ENCODE data around the gene ABCA10. TPM values are rescaled to one million over a fixed set of nuclear protein-coding genes. Genes with fewer than 3 reads are reported as not detected.
"Not testable (repeated sequence)": the region's sequence is repeated elsewhere in the genome, so short reads cannot be mapped to it uniquely, and the experiment has no call there.

The ABCA10 gene
- polyA plus RNA-seq, 4 donors, result 1.5 to 2.1 (median 1.6) TPM

GRCh38 chr17:69228018-69228417, 606 bp downstream of the ABCA10 start:
- no peak for DNase-seq (ENCODE audit: low read depth in 4 of 4, low spot score in 3 of 4)

GRCh38 chr17:69227541-69227940, 1.1 kb downstream of the ABCA10 start:
- no peak for DNase-seq (ENCODE audit: low read depth in 4 of 4, low spot score in 3 of 4)

DNA sequence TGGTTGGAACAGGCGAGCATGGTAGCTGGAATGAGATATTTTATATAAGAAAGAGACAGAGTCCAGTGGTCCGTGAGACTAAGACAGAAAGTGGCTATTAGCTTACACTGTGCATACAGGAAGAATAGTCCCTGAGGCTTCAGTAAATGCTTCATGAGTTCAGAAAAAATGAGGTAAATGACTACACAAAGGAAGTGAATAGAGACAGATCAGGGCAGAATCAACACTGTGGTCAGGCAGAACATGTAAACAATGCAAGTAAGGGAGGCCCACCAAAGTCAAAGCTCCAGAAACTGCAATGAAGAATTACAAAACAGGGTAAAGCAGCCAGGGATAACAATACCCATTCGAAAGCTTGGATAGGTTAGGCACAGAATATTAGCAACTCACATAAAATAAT, 4.8 kb downstream of the ABCA10 start:
- DNase-seq (ENCODE audit: low read depth in 4 of 4, low spot score in 3 of 4), result peak in 2 of 4 donors; percentile 2 to 13

- no peak for DNase-seq (ENCODE audit: low read depth in 4 of 4, low spot score in 3 of 4)
These were observed 5.8 kb downstream of the ABCA10 start for GRCh38 chr17:69222707-69223258.

GRCh38 chr17:69220098-69220497, 8.5 kb downstream of the ABCA10 start:
- no peak for DNase-seq (ENCODE audit: low read depth in 4 of 4, low spot score in 3 of 4)

GRCh38 chr17:69218986-69219385, 9.6 kb downstream of the ABCA10 start:
- no peak for DNase-seq (ENCODE audit: low read depth in 4 of 4, low spot score in 3 of 4)

DNA sequence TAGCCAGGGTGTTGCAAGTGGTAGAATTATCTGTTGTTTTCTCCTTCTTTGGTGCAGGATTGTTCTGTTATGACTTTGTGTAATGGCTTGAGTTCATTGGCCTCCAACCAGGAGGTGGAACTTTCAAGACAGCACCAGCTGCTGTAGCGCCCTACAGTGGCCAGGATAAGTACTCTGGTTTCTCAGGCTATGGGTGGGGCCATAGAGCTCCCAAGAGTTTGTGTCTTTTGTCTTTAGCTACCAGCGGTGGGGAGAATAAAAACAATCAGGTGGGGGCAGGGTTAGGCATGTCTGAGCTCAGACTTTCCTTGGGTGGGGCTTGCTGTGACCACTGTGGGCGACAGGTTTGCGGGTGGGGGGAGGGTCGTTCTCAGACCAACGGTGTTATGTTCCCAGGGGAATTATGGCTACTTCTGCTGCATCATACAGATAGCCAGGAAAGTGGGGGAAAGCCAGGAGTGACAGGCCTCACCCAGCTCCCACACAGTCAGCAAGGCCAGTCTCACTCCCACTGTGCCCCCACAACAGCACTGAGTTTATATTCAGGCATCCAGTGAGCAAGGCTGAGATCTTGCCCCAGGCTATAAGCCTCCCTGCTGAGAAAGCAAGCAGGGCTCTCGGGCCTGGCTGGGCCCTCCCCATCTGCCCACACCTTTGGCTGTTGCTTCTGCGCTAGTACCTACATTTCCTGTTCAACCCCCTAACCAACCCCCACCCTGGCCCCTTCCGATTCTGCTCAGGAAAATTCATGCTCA, 15.4 kb downstream of the ABCA10 start:
- DNase-seq (ENCODE audit: low read depth in 4 of 4, low spot score in 3 of 4), result no peak

GRCh38 chr17:69208640-69209039, 20.0 kb downstream of the ABCA10 start:
- DNase-seq (ENCODE audit: low read depth in 4 of 4, low spot score in 3 of 4), result no peak

DNA sequence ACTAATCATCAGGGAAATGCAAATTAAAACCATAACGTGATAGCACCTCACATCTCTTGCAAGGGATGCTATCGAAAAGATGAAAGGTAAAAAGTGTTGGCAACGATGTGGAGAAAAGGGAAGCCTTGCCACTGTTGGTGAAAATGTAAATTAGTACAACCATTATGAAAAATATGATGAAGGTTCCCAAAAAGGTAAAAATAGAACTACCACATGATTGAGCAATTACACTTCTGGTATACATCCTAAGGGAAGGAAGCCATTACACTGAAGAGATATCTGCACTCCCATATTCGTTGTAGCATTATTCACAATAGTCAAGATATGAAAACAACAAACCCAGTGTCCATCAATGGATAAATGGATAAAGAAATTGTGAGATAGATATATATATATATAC, 21.5 kb downstream of the ABCA10 start:
- DNase-seq (ENCODE audit: low read depth in 4 of 4, low spot score in 3 of 4), result no peak

GRCh38 chr17:69198238-69198637, 30.4 kb downstream of the ABCA10 start:
- no peak for DNase-seq (ENCODE audit: low read depth in 4 of 4, low spot score in 3 of 4)

DNA sequence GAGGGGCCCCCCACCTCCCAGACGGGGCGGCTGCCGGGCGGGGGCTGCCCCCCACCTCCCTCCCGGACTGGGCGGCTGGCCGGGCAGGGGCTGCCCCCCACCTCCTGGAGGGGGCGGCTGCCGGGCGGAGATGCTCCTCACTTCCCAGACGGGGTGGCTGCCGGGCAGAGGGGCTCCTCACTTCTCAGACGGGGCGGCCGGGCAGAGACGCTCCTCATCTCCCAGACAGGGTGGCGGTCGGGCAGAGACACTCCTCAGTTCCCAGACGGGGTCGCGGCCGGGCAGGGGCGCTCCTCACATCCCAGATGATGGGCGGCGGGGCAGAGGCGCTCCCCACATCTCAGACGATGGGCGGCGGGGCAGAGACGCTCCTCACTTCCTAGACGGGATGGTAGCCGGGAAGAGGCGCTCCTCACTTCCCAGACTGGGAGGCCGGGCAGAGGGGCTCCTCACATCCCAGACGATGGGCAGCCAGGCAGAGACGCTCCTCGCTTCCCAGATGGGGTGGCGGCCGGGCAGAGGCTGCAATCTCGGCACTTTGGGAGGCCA, 32.4 kb downstream of the ABCA10 start:
- DNase-seq (ENCODE audit: low read depth in 4 of 4, low spot score in 3 of 4), result not testable (repeated sequence)

- DNase-seq (ENCODE audit: low read depth in 4 of 4, low spot score in 3 of 4), result no peak
These were observed 35.9 kb downstream of the ABCA10 start for GRCh38 chr17:69192754-69193153.

- no peak for DNase-seq (ENCODE audit: low read depth in 4 of 4, low spot score in 3 of 4)
These were observed 39.8 kb downstream of the ABCA10 start for GRCh38 chr17:69188796-69189195.

GRCh38 chr17:69188064-69188463, 40.6 kb downstream of the ABCA10 start:
- no peak for DNase-seq (ENCODE audit: low read depth in 4 of 4, low spot score in 3 of 4)

GRCh38 chr17:69187294-69187693, 41.3 kb downstream of the ABCA10 start:
- no peak for DNase-seq (ENCODE audit: low read depth in 4 of 4, low spot score in 3 of 4)

DNA sequence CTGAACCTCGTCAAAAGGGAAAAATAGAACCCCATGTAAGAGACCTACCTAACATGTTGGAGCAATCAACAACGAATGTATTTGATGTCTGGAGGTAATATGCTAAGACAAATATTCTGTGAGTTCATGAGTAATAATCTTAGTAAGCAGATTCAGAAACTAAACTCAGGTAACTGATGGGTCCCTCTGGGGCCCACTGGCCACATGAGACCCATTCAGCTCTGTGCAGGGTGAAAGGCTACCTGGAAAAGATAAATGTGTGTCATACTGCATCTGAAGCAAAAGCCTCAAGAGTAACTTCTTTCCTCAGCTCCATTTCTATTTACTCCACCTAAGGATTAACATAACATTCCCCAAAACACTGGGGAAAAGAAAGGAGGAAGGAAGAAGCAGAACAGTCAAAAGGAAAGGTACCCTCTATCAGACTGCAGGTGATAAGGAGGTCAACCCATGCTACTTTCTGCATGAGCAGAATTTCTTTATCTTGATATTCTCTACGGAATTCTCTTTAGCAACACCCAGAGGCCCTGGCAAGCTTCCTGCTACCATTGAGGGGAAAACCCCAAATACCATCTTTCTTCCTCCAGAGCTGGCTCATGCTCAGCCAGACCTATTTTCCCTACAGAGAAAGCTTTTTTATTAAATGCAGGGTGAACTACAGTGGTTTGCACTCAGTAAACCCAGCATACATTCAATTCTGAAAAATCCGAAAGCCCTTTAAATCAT, 49.2 kb downstream of the ABCA10 start:
- no peak for DNase-seq (ENCODE audit: low read depth in 4 of 4, low spot score in 3 of 4)

DNA sequence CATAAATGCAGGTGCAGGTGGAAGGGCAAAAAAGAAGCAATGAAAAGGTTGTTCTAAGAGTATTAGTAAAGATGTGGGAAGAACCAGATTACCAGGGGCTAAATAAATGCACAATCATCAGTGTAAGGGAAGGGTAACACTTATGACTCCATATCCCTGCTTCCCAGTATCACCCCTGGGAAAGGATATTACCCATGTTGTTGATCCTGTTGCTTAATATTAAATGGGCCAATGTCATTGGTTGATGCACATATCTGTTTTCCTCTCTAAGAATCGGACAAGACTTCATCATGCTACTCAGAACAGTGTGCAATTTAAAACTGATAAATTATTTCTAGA, 52.2 kb downstream of the ABCA10 start:
- DNase-seq (ENCODE audit: low read depth in 4 of 4, low spot score in 3 of 4), result no peak

- no peak for DNase-seq (ENCODE audit: low read depth in 4 of 4, low spot score in 3 of 4)
These were observed 52.8 kb downstream of the ABCA10 start for GRCh38 chr17:69175625-69176456.

GRCh38 chr17:69175262-69175624, 53.4 kb downstream of the ABCA10 start:
- DNase-seq (ENCODE audit: low read depth in 4 of 4, low spot score in 3 of 4), result no peak

DNA sequence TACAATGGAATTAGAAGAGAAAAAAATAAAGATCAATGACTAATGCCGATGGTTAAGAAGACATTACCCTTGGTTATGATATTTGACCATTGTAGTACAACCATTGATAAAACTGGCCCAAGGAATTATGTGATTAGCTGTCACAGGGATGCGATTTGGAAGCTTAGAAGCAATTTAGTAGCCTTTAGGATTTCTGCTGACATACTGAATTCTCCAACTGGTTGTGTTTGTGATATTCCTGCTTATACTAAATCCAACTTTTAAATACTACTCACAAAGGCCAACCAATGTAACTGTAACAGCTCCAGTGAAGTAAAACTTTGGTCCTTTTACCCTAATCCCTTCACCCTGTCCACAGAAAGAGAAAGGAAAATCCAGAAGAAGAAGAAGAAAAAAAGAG, 55.5 kb downstream of the ABCA10 start:
- no peak for DNase-seq (ENCODE audit: low read depth in 4 of 4, low spot score in 3 of 4)

- no peak for DNase-seq (ENCODE audit: low read depth in 4 of 4, low spot score in 3 of 4)
These were observed 58.2 kb downstream of the ABCA10 start for GRCh38 chr17:69170377-69170776.
